ENCODE measurements around the gene FAM98C.

- no peak for TF ChIP-seq CTCF (IDR thresholded peaks at IDR 0.05)
- no peak for TF ChIP-seq EP300 (IDR thresholded peaks at IDR 0.05)
These were observed 37.7 kb downstream of the FAM98C start for GRCh38 chr19:38440592-38440991.
